Spinal cord (tissue), 10 donors: ENCODE measurements around the gene OR2L3. TPM values are rescaled to one million over a fixed set of nuclear protein-coding genes. Genes with fewer than 3 reads are reported as not detected.
A peak's percentile ranks its signal among the peaks of the same experiment; 100 is the strongest.

Experiments
- DNase-seq, 6 donors: peaks; one replicate each; pipeline versions ENCODE4 v3.0.0 to v3.0.0-alpha.2; 2013 to 2015; ENCODE audit warnings: low spot score in 6 of 6, low read depth in 4 of 6
- H3K27ac ChIP-seq: one replicate; pipeline ENCODE4 v1.5.1; 2013; ENCODE audit warnings: low read depth, low read length, control low read depth
- H3K27me3 ChIP-seq: one replicate; pipeline ENCODE4 v1.6.1; 2013; ENCODE audit warnings: low read length; ENCODE audit not compliant: control insufficient read depth, insufficient read depth
- H3K36me3 ChIP-seq: one replicate; pipeline ENCODE4 v1.6.1; 2013; ENCODE audit warnings: low read length; ENCODE audit not compliant: control insufficient read depth, insufficient read depth
- H3K4me1 ChIP-seq: one replicate; pipeline ENCODE4 v1.6.1; 2013; ENCODE audit warnings: low read length; ENCODE audit not compliant: control insufficient read depth, insufficient read depth
- H3K4me3 ChIP-seq: one replicate; pipeline ENCODE4 v1.5.1; 2013; ENCODE audit warnings: low read depth, low read length, control low read depth
- H3K9me3 ChIP-seq: one replicate; pipeline ENCODE4 v1.6.1; 2013; ENCODE audit warnings: low read length; ENCODE audit not compliant: control insufficient read depth, insufficient read depth
- WGBS: methylation state at CpG from one replicate; pipeline ENCODE4 v1.1.5; 2013; ENCODE audit warnings: missing lambda C conversion rate; ENCODE audit not compliant: insufficient coverage; 5-methylcytosine and 5-hydroxymethylcytosine counted together
- long read RNA-seq, 4 donors: transcript quantifications; one replicate each; lab custom pipeline, GENCODE V29; 2026
- polyA plus RNA-seq, 2 donors: library from polyadenylated mRNA; unstranded; fragments of 120-200 nt; gene quantifications; one replicate each; pipeline ENCODE4 v1.2.1, GENCODE V29; 2013; ENCODE audit not compliant: insufficient read length in 2 of 2
- total RNA-seq, 2 donors: library from RNA; depleted of rRNA in 1 of 2; stranded (reverse); fragments of 120-200 nt in 1 of 2; fragments of >200 nt in 1 of 2; gene quantifications; one replicate each; pipeline versions ENCODE4 v1.2.3 to v1.2.4, GENCODE V29; 2013 to 2014
- donor health status: healthy.

Gene OR2L3, protein sequence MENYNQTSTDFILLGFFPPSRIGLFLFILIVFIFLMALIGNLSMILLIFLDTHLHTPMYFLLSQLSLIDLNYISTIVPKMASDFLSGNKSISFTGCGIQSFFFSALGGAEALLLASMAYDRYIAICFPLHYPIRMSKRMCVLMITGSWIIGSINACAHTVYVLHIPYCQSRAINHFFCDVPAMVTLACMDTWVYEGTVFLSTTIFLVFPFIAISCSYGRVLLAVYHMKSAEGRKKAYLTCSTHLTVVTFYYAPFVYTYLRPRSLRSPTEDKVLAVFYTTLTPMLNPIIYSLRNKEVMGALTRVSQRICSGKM
- total RNA-seq (under 1 TPM; 0.11 to 0.79 TPM), polyA plus RNA-seq (under 1 TPM; 0.24 to 0.42 TPM)
- long read RNA-seq, donor 1 = 0 reads
- long read RNA-seq, donor 2 = 0 reads
- long read RNA-seq, donor 3 = 0 reads
- long read RNA-seq, donor 4 = 0 reads

GRCh38 chr1:248046536-248046935 lies at the start of gene OR2L3:
Gene OR2L3, plus strand, starts transcription at chr1:248046836. Its CDS starts 13,846 bp downstream, at chr1:248060682.
- no peak within 1 kb of the TSS for H3K27ac ChIP-seq
- no peaks in the 10 kb centered on the region for H3K4me1 ChIP-seq
- peaks cover 3% of the 10 kb centered on the region for H3K9me3 ChIP-seq
- no peaks in the 10 kb centered on the region for H3K27me3 ChIP-seq
- H3K36me3 ChIP-seq = no peaks in the 10 kb centered on the region
- no CpG with 5 or more reads among the region's 2 CpGs for WGBS
- H3K4me3 ChIP-seq = no peak within 1 kb of the TSS
- no peak for DNase-seq

DNA sequence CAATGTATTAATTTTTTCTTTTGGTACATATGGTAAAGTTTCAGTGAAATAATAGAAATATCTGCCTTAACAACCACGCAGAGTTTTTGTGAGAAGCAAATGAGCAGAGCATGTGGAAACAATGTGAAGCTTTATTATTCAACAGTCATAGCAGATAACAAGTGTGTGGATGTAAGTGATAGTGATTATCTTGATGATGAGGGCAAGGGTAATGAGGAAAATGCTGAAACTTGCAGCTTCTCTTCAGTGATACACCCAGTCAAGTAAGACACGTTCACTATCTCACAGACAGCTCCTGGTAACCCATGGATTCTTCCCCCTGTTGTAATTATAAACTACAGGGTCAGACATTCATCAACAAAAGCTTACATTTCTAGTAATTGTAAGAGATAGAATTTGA lies 47.8 kb upstream of the OR2L3 start:
- Histone ChIP-seq H3K4me3 (no peak overlapping the region), H3K4me1 (no peaks in the 10 kb centered on the region), H3K27ac (no peak overlapping the region), H3K9me3 (no peaks in the 10 kb centered on the region), H3K27me3 (no peaks in the 10 kb centered on the region), H3K36me3 (no peaks in the 10 kb centered on the region)
- no peak for DNase-seq
- WGBS = no CpG with 5 or more reads among the region's 2 CpGs

DNA sequence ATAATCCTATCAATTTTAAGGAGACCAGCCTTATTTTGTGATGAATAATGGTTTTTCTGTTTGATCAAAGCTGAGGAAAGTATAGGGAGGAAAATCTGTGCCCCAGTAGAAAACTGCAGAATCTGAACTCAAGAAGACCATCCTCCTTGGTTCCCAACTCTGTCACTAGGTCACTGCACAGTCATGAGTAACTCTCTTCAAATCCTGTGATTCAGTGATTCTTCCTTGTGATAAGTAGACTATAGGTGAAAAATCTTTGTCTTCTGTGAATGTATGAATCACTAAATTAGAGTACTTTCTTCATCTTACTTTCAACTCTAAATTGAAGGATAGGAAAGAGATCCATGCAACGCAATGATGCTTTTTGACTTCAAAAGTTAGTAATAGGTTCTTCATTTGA lies 46.5 kb upstream of the OR2L3 start:
- Histone ChIP-seq H3K27ac (no peak overlapping the region), H3K27me3 (no peaks in the 10 kb centered on the region), H3K4me3 (no peak overlapping the region), H3K36me3 (no peaks in the 10 kb centered on the region), H3K9me3 (no peaks in the 10 kb centered on the region), H3K4me1 (no peaks in the 10 kb centered on the region)
- DNase-seq = no peak
- WGBS = no CpG with 5 or more reads among the region's 1 CpG

GRCh38 chr1:248007778-248008177 lies 38.9 kb upstream of the OR2L3 start:
- Histone ChIP-seq H3K4me3 (no peak overlapping the region), H3K27ac (no peak overlapping the region), H3K4me1 (no peaks in the 10 kb centered on the region), H3K9me3 (peaks cover 11% of the 10 kb centered on the region), H3K36me3 (no peaks in the 10 kb centered on the region), H3K27me3 (no peaks in the 10 kb centered on the region)
- DNase-seq = no peak
- no CpG with 5 or more reads among the region's 1 CpG for WGBS

DNA sequence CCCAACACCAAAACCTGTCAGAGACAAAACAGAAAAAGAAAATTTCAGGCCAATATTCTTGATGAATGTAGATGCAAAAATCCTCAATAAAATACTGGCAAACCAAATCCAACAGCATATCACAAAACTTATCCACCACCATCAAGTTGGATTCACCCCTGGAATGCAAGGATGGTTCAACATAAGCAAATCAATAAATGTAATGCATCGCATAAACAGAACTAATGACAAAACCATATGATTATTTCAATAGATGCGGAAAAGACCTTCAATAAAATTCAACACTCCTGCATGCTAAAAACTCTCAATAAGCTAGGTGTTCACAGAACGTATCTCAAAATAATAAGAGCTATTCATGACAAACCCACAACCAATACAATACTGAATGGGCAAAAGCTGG lies 37.0 kb upstream of the OR2L3 start:
- Histone ChIP-seq H3K4me1 (no peaks in the 10 kb centered on the region), H3K36me3 (no peaks in the 10 kb centered on the region), H3K27ac (no peak overlapping the region), H3K27me3 (no peaks in the 10 kb centered on the region), H3K4me3 (no peak overlapping the region), H3K9me3 (peaks cover 11% of the 10 kb centered on the region)
- 90% methylated on average over 2 of the region's 3 CpGs for WGBS
- no peak for DNase-seq

GRCh38 chr1:248013229-248013710 lies 33.4 kb upstream of the OR2L3 start, which contains the start of gene OR2L5:
Gene OR2L5, plus strand, starts transcription at chr1:248013660. Its CDS starts 8,288 bp downstream, at chr1:248021948.
- no peaks in the 10 kb centered on the region for H3K4me1 ChIP-seq
- WGBS = no CpG with 5 or more reads among the region's 2 CpGs
- peaks cover 6% of the 10 kb centered on the region for H3K9me3 ChIP-seq
- no peaks in the 10 kb centered on the region for H3K36me3 ChIP-seq
- no peaks in the 10 kb centered on the region for H3K27me3 ChIP-seq
- H3K4me3 ChIP-seq = no peak within 1 kb of the TSS
- H3K27ac ChIP-seq = no peak within 1 kb of the TSS
- DNase-seq = no peak

GRCh38 chr1:248015803-248016202 lies 30.8 kb upstream of the OR2L3 start:
- Histone ChIP-seq H3K36me3 (no peaks in the 10 kb centered on the region), H3K27me3 (no peaks in the 10 kb centered on the region), H3K4me3 (no peak overlapping the region), H3K9me3 (peaks cover 5% of the 10 kb centered on the region), H3K27ac (no peak overlapping the region), H3K4me1 (no peaks in the 10 kb centered on the region)
- peak in 1 of 6 donors; percentile 0 for DNase-seq
- WGBS = no CpG with 5 or more reads among the region's 1 CpG

DNA sequence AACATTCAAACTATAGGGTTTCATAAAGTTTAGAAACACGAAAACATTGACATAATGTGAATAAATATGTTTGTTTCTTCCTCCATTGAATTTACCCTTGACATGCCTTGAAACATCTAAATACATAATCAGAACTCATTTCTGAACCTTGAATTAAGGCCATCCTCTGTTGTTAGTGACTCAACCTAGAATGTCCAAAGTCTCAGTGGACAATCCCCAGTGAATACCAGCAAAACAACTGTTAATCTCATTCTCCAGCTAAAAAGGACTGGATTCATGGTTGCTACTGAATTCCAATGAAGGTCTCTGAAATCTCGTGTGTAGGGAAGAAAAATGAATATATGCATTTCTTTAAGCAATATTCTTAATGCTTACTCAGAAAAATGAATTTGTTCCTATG lies 16.9 kb upstream of the OR2L3 start, which contains the start of gene OR2L2:
Gene OR2L2, plus strand, starts transcription at position 301 of the 400 bp plus-strand sequence. CDS start 8,198 bp downstream, outside the sequence.
- no peaks in the 10 kb centered on the region for H3K36me3 ChIP-seq
- H3K27ac ChIP-seq = no peak within 1 kb of the TSS
- no peak for DNase-seq
- no peaks in the 10 kb centered on the region for H3K4me1 ChIP-seq
- WGBS = no CpG with 5 or more reads among the region's 2 CpGs
- peaks cover 6% of the 10 kb centered on the region for H3K9me3 ChIP-seq
- H3K27me3 ChIP-seq = no peaks in the 10 kb centered on the region
- no peak within 1 kb of the TSS for H3K4me3 ChIP-seq

DNA sequence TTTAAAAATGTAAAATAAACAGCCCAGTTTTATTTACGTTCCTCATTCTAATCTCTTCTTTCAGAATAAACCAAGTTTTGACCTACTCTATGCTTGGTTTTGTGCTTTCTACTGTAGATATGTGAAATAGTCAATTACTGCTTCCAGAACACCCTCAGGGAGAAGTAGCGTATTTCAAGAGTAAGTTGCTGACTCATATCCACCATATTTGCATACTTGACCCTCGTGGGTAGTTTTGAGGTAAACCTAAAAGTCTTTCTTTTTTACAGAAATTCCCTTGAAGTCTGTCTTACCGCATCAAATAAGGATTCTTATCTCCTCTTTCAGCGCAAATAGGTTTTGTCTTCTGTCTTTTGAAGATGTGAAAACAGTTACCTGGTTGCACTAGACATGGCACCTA lies 1.4 kb upstream of the OR2L3 start:
- H3K36me3 ChIP-seq = no peaks in the 10 kb centered on the region
- no peaks in the 10 kb centered on the region for H3K4me1 ChIP-seq
- no CpG with 5 or more reads among the region's 5 CpGs for WGBS
- no peak overlapping the region for H3K27ac ChIP-seq
- H3K4me3 ChIP-seq = no peak overlapping the region
- peaks cover 3% of the 10 kb centered on the region for H3K9me3 ChIP-seq
- H3K27me3 ChIP-seq = no peaks in the 10 kb centered on the region
- DNase-seq = no peak

DNA sequence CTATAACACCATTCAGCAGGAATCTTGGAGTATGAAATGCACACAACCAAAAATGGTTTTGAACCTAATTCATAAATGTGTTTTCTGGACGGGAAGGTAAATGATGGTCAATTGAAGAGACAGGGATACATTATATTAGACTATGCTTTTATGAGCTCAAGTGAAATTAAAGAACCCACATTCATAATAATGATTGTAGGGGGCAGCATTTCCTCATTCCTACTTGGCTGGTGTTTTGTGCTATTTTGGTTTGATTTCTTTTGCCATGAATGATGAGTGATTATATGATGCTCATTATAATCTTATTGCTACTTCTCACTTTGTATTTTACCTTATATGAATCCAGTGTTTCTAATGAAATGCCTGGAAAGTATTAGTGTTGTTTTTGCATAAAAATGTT lies 372 bp downstream of the OR2L3 start:
- Histone ChIP-seq H3K36me3 (no peaks in the 10 kb centered on the region), H3K9me3 (peaks cover 3% of the 10 kb centered on the region), H3K4me1 (no peaks in the 10 kb centered on the region), H3K27me3 (no peaks in the 10 kb centered on the region), H3K4me3 (no peak overlapping the region), H3K27ac (no peak overlapping the region)
- DNase-seq = no peak
- WGBS = no CpG with 5 or more reads among the region's 1 CpG
